Central memory CD8-positive, alpha-beta T cell (primary cell): ENCODE data around the gene MTARC2.
"Not testable (repeated sequence)": the region's sequence is repeated elsewhere in the genome, so short reads cannot be mapped to it uniquely, and the experiment has no call there.

Source experiments
- ATAC-seq: fragments of 150-1000 bp; cut with Tn5 transposase; replicated peaks from 2 replicates; pipeline ENCODE4 v1.10.0; 2022; ENCODE audit warnings: mild to moderate bottlenecking, moderate FRiP score, moderate number of reproducible peaks; ENCODE audit not compliant: poor library complexity, severe bottlenecking; ENCODE audit errors: extremely low read depth
- DNase-seq, 2 donors: peaks; one replicate each; pipeline ENCODE4 v3.0.0; 2021; ENCODE audit warnings: low spot score in 2 of 2
- H3K27ac Mint-ChIP-seq: one replicate; pipeline ENCODE4 v1.8.0; 2022; ENCODE audit warnings: low read depth, mild to moderate bottlenecking, moderate library complexity, mixed read lengths
- H3K27me3 Mint-ChIP-seq: one replicate; pipeline ENCODE4 v1.8.0; 2022; ENCODE audit warnings: mixed read lengths
- H3K36me3 Mint-ChIP-seq: one replicate; pipeline ENCODE4 v1.8.0; 2022; ENCODE audit warnings: mild to moderate bottlenecking, moderate library complexity, mixed read lengths; ENCODE audit not compliant: insufficient read depth
- H3K4me1 Mint-ChIP-seq: one replicate; pipeline ENCODE4 v1.8.0; 2022; ENCODE audit warnings: mixed read lengths
- H3K4me3 Mint-ChIP-seq: one replicate; pipeline ENCODE4 v1.8.0; 2022; ENCODE audit warnings: mild to moderate bottlenecking, moderate library complexity, mixed read lengths
- H3K9me3 Mint-ChIP-seq: one replicate; pipeline ENCODE4 v1.8.0; 2022; ENCODE audit warnings: mixed read lengths

The MTARC2 gene

GRCh38 chr1:220736283-220736682 lies 11.8 kb upstream of the MTARC2 start:
- H3K27ac Mint-ChIP-seq, H3K9me3 Mint-ChIP-seq, H3K4me1 Mint-ChIP-seq, ATAC-seq, DNase-seq, H3K36me3 Mint-ChIP-seq, H3K4me3 Mint-ChIP-seq: not testable (repeated sequence)
- H3K27me3 Mint-ChIP-seq: peaks cover 20% of the 10 kb centered on the region

DNA sequence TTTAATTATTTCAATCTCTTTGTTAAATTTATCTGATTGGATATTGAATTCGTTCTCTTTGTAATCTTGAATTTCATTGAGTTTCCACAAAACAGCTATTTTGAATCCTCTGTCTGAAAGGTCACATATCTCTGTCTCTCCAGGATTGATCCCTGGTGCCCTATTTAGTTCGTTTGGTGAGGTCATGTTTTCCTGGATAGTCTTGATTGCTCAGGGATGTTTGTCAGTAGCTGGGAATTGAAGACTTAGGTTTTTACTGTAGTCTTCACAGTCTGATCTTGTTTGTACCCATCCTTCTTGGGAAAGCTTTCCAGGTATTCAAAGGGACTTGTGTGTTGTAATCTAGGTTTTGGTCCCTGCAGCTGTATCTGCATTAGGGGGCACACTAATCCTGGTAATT lies 6.8 kb upstream of the MTARC2 start:
- ATAC-seq (no peak), DNase-seq (no peak)
- no peaks in the 10 kb centered on the region for H3K9me3 Mint-ChIP-seq
- H3K27me3 Mint-ChIP-seq: peaks cover 55% of the 10 kb centered on the region
- H3K4me3 Mint-ChIP-seq: no peak overlapping the region
- no peaks in the 10 kb centered on the region for H3K4me1 Mint-ChIP-seq
- no peak overlapping the region for H3K27ac Mint-ChIP-seq
- peaks cover 2% of the 10 kb centered on the region for H3K36me3 Mint-ChIP-seq

- H3K36me3 Mint-ChIP-seq: peaks cover 2% of the 10 kb centered on the region
- H3K4me3 Mint-ChIP-seq: no peak overlapping the region
- no peaks in the 10 kb centered on the region for H3K9me3 Mint-ChIP-seq
- ATAC-seq (no peak), DNase-seq (no peak)
- peaks cover 60% of the 10 kb centered on the region for H3K27me3 Mint-ChIP-seq
- H3K4me1 Mint-ChIP-seq: no peaks in the 10 kb centered on the region
- H3K27ac Mint-ChIP-seq: no peak overlapping the region
These were observed 6.3 kb upstream of the MTARC2 start for GRCh38 chr1:220741825-220742224.

DNA sequence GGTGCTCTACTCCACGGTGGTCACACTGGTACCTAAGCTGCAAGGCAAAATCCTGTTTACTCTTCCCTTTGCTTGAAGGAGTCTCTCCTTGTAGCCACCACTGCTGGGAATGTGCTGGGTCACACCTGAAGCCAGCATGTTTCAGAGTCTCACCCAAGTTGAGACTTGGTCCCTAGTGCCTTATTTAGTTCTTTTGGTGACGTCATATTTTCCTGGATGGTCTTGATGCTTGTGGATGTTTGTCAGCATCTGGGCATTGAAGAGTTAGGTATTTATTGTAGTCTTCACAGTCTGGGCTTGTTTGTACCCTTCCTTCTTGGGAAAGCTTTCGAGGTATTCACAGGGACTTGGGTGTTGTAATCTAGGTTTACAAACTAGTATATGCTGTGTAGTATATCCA lies 5.6 kb upstream of the MTARC2 start:
- Mint-ChIP-seq H3K27me3 (peaks cover 67% of the 10 kb centered on the region), H3K4me3 (no peak overlapping the region), H3K27ac (no peak overlapping the region), H3K36me3 (peaks cover 2% of the 10 kb centered on the region), H3K4me1 (no peaks in the 10 kb centered on the region), H3K9me3 (no peaks in the 10 kb centered on the region)
- ATAC-seq: no peak
- DNase-seq: no peak

GRCh38 chr1:220746851-220747250 lies 1.3 kb upstream of the MTARC2 start:
- no peak for DNase-seq
- no peaks in the 10 kb centered on the region for H3K36me3 Mint-ChIP-seq
- H3K27ac Mint-ChIP-seq: no peak overlapping the region
- H3K4me3 Mint-ChIP-seq: no peak overlapping the region
- no peak for ATAC-seq
- no peaks in the 10 kb centered on the region for H3K9me3 Mint-ChIP-seq
- H3K27me3 Mint-ChIP-seq: peaks cover 79% of the 10 kb centered on the region
- no peaks in the 10 kb centered on the region for H3K4me1 Mint-ChIP-seq

- Mint-ChIP-seq H3K27me3 (peaks cover 79% of the 10 kb centered on the region), H3K4me1 (no peaks in the 10 kb centered on the region), H3K36me3 (no peaks in the 10 kb centered on the region), H3K4me3 (peak overlapping the region; percentile 17), H3K27ac (no peak overlapping the region), H3K9me3 (no peaks in the 10 kb centered on the region)
- DNase-seq (no peak), ATAC-seq (no peak)
These were observed 559 bp upstream of the MTARC2 start for GRCh38 chr1:220747437-220748088.

GRCh38 chr1:220748936-220749335 lies 814 bp downstream of the MTARC2 start:
- peaks cover 72% of the 10 kb centered on the region for H3K27me3 Mint-ChIP-seq
- no peak overlapping the region for H3K27ac Mint-ChIP-seq
- H3K4me1 Mint-ChIP-seq: peaks cover 2% of the 10 kb centered on the region
- DNase-seq (no peak), ATAC-seq (no peak)
- no peaks in the 10 kb centered on the region for H3K36me3 Mint-ChIP-seq
- H3K4me3 Mint-ChIP-seq: peak overlapping the region; percentile 41
- no peaks in the 10 kb centered on the region for H3K9me3 Mint-ChIP-seq

GRCh38 chr1:220750131-220750515 lies 2.0 kb downstream of the MTARC2 start:
- Mint-ChIP-seq H3K27ac (no peak overlapping the region), H3K4me1 (peaks cover 7% of the 10 kb centered on the region), H3K27me3 (peaks cover 76% of the 10 kb centered on the region), H3K36me3 (no peaks in the 10 kb centered on the region), H3K4me3 (no peak overlapping the region), H3K9me3 (no peaks in the 10 kb centered on the region)
- DNase-seq: no peak
- no peak for ATAC-seq

DNA sequence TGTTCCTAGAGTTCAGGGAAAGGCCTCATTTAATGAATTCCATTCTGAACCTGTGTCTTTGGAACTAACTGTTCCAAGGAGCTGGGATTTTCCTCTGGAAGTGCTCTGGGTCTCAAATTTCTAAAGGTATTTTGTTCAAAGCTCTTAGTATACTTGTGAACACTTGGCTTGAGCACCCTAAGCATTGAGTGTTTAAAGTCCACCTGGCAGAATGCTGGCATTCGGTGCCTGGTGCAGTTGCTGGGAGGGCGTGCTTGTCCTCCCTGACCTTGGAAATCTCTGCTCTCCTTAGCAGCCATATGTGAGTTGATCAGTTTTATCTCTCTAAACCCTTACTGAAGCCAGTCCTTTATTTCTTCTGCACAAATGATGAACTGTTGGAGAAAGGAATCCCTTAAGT lies 3.0 kb downstream of the MTARC2 start:
- no peaks in the 10 kb centered on the region for H3K9me3 Mint-ChIP-seq
- no peaks in the 10 kb centered on the region for H3K36me3 Mint-ChIP-seq
- peaks cover 7% of the 10 kb centered on the region for H3K4me1 Mint-ChIP-seq
- DNase-seq (no peak), ATAC-seq (no peak)
- H3K27ac Mint-ChIP-seq: no peak overlapping the region
- H3K4me3 Mint-ChIP-seq: no peak overlapping the region
- peaks cover 77% of the 10 kb centered on the region for H3K27me3 Mint-ChIP-seq

- ATAC-seq (no peak), DNase-seq (no peak)
- Mint-ChIP-seq H3K4me3 (no peak overlapping the region), H3K9me3 (no peaks in the 10 kb centered on the region), H3K27ac (no peak overlapping the region), H3K4me1 (peaks cover 7% of the 10 kb centered on the region), H3K27me3 (peaks cover 71% of the 10 kb centered on the region), H3K36me3 (no peaks in the 10 kb centered on the region)
These were observed 6.2 kb downstream of the MTARC2 start for GRCh38 chr1:220754212-220754917.

- DNase-seq (no peak), ATAC-seq (no peak)
- Mint-ChIP-seq H3K9me3 (no peaks in the 10 kb centered on the region), H3K4me3 (no peak overlapping the region), H3K36me3 (no peaks in the 10 kb centered on the region), H3K4me1 (peaks cover 7% of the 10 kb centered on the region), H3K27ac (no peak overlapping the region), H3K27me3 (peaks cover 71% of the 10 kb centered on the region)
These were observed 6.8 kb downstream of the MTARC2 start for GRCh38 chr1:220754918-220755295.

- ATAC-seq (no peak), DNase-seq (no peak)
- peaks cover 7% of the 10 kb centered on the region for H3K4me1 Mint-ChIP-seq
- H3K4me3 Mint-ChIP-seq: no peak overlapping the region
- no peaks in the 10 kb centered on the region for H3K9me3 Mint-ChIP-seq
- peaks cover 68% of the 10 kb centered on the region for H3K27me3 Mint-ChIP-seq
- H3K36me3 Mint-ChIP-seq: no peaks in the 10 kb centered on the region
- no peak overlapping the region for H3K27ac Mint-ChIP-seq
These were observed 7.2 kb downstream of the MTARC2 start for GRCh38 chr1:220755309-220755708.

DNA sequence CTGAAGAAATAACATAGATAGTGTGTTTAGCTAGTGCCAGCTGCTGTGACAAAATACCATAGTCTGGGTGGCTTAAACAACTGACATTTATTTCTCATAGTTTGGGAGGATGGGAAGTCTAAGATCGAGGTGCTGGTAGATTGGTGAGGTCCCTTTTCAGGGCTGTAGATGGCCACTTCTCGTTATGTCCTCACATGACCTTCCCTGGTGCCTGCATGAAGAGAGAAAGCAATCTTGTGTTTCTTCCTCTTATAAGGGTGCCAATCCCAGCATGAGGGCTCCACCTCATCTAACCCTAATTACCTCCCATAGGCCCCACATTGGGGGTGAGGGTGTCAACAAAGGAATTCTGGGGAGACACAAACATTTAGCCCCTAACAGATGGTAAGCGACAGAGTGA lies 9.3 kb downstream of the MTARC2 start:
- peaks cover 2% of the 10 kb centered on the region for H3K36me3 Mint-ChIP-seq
- H3K4me1 Mint-ChIP-seq: peaks cover 7% of the 10 kb centered on the region
- no peak overlapping the region for H3K27ac Mint-ChIP-seq
- H3K4me3 Mint-ChIP-seq: no peak overlapping the region
- H3K27me3 Mint-ChIP-seq: peaks cover 47% of the 10 kb centered on the region
- ATAC-seq (no peak), DNase-seq (no peak)
- H3K9me3 Mint-ChIP-seq: no peaks in the 10 kb centered on the region
